MG63 (cell line): ENCODE data around the gene TMSB15B. TPM values are rescaled to one million over a fixed set of nuclear protein-coding genes. Genes with fewer than 3 reads are reported as not detected.
"Not testable (repeated sequence)": the region's sequence is repeated elsewhere in the genome, so short reads cannot be mapped to it uniquely, and the experiment has no call there.

Source experiments
- DNase-seq: peaks from one replicate; pipeline ENCODE4 v3.0.0-alpha.2; 2020
- H3K27me3 ChIP-seq: fragments of 250-450 bp; sonication (Bioruptor Pico); 2 replicates; pipeline ENCODE4 v1.5.1; 2020; ENCODE audit warnings: mild to moderate bottlenecking, moderate library complexity
- H3K36me3 ChIP-seq: fragments of 250-450 bp; sonication (Bioruptor Pico); 2 replicates; pipeline ENCODE4 v1.5.1; 2020; ENCODE audit warnings: mild to moderate bottlenecking, moderate library complexity
- H3K4me3 ChIP-seq: fragments of 250-450 bp; sonication (Bioruptor Pico); 2 replicates; pipeline ENCODE4 v1.5.1; 2020; ENCODE audit warnings: mild to moderate bottlenecking, moderate library complexity
- H3K9me3 ChIP-seq: fragments of 250-450 bp; sonication (Bioruptor Pico); 2 replicates; pipeline ENCODE4 v1.5.1; 2020; ENCODE audit warnings: mild to moderate bottlenecking, moderate library complexity
- total RNA-seq: library from RNA; depleted of rRNA; stranded (reverse); fragments of >200 nt; shearing (Covaris generic); gene quantifications from 2 replicates; pipeline ENCODE4 v1.2.3, GENCODE V29; 2014; ENCODE audit warnings: low replicate concordance; rRNA removed

TMSB15B gene
- total RNA-seq, 1 experiment from 2014 or later: 8.6 TPM

GRCh38 chrX:104008831-104009230 lies 46.4 kb downstream of the TMSB15B start:
- DNase-seq: no peak
- Histone ChIP-seq H3K4me3 (no peak overlapping the region), H3K36me3 (no peaks in the 10 kb centered on the region), H3K9me3 (no peaks in the 10 kb centered on the region), H3K27me3 (peaks cover 11% of the 10 kb centered on the region)

DNA sequence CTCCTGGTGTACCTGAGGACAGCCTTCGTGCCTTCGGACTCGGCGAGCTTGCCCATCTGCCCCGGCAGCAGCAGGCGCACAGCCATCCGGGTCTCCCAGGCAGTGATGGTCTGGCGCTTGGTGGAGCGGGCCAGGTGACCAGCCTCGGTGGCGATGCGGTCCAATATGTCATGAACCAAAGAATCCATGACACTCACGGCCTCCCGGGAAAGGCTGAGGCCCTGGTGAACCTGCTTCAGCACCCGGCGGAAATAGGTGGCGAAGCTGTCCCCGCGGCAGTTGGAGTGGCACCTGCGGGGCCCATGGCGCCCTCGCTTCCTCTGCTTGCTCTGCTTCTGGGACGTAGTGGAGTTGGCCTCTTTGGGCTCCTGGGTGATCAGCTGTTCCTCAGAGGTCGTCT lies 50.7 kb downstream of the TMSB15B start:
- Histone ChIP-seq H3K36me3 (no peaks in the 10 kb centered on the region), H3K27me3 (peaks cover 7% of the 10 kb centered on the region), H3K9me3 (no peaks in the 10 kb centered on the region), H3K4me3 (no peak overlapping the region)
- no peak for DNase-seq

- no peaks in the 10 kb centered on the region for H3K36me3 ChIP-seq
- no peak for DNase-seq
- peaks cover 7% of the 10 kb centered on the region for H3K27me3 ChIP-seq
Measured at GRCh38 chrX:104013606-104014005, 51.2 kb downstream of the TMSB15B start, which contains the start of gene H2BW1. Gene H2BW1, minus strand, starts transcription at chrX:104013708. Its CDS starts 132 bp downstream, at chrX:104013576.

GRCh38 chrX:104015576-104015975 lies 53.1 kb downstream of the TMSB15B start:
- H3K36me3 ChIP-seq, H3K27me3 ChIP-seq, DNase-seq, H3K4me3 ChIP-seq, H3K9me3 ChIP-seq: not testable (repeated sequence)

More at GRCh38 chrX:104013606-104014005, 51.2 kb downstream of the TMSB15B start, which contains the start of gene H2BW1:
- H3K4me3 ChIP-seq: no peak within 1 kb of the TSS
- H3K9me3 ChIP-seq: no peaks in the 10 kb centered on the region

Other genes with a start within 250 kb of the TMSB15B start
- not detected in 2 replicates for gene PLP1, start 185.8 kb upstream of the TMSB15B start, total RNA-seq
- 0.15 and 0.26 TPM in 2 replicates for gene RAB9B, start 130.4 kb upstream of the TMSB15B start, total RNA-seq
- not detected in 2 replicates for gene H2BW1, start 51.1 kb downstream of the TMSB15B start, total RNA-seq
- not detected in 2 replicates for gene H2BW2, start 77.3 kb downstream of the TMSB15B start, total RNA-seq
- 0.10 TPM in 1 of 2 replicates, not detected in the other for gene TMSB15C, start 113.6 kb downstream of the TMSB15B start, total RNA-seq
- gene ZCCHC18, start 149.9 kb downstream of the TMSB15B start, total RNA-seq: not detected in 2 replicates
- gene SLC25A53, start 194.4 kb downstream of the TMSB15B start, total RNA-seq: 4.4 and 6.0 TPM in 2 replicates
- 12.7 and 13.3 TPM in 2 replicates for gene FAM199X, start 203.8 kb downstream of the TMSB15B start, total RNA-seq